IMR-90 (cell line): ENCODE measurements around the gene PCSK6.

Experiments
- CTCF ChIP-seq: conservative IDR thresholded peaks from 2 replicates; pipeline ENCODE4 v1.5.1; 2012; ENCODE audit warnings: mild to moderate bottlenecking, low read depth, low read length, improper control_type of control experiment
- POLR2A ChIP-seq: IDR thresholded peaks from 2 replicates; pipeline ENCODE4 v1.6.1; 2012; ENCODE audit warnings: mild to moderate bottlenecking, low read depth, low read length
- RAD21 ChIP-seq: IDR thresholded peaks from 2 replicates; pipeline ENCODE4 v1.6.1; 2012; ENCODE audit warnings: low read length, improper control_type of control experiment
- RFX5 ChIP-seq: IDR thresholded peaks from 2 replicates; pipeline ENCODE4 v1.8.0; 2012; ENCODE audit warnings: low read depth, mild to moderate bottlenecking, low read length, moderate library complexity
- SMC3 ChIP-seq: fragments of 150-350 bp; IDR thresholded peaks from 2 replicates; pipeline ENCODE4 v1.6.1; 2016; ENCODE audit warnings: low read depth, mild to moderate bottlenecking, antibody characterized with exemption, low read length, moderate library complexity

GRCh38 chr15:101498717-101499480 lies 9.4 kb upstream of the PCSK6 start:
- TF ChIP-seq CTCF (no peak), POLR2A (no peak), RAD21 (no peak), RFX5 (no peak), SMC3 (no peak)
